ENCODE data around the gene SYT9.
"Not testable (repeated sequence)": the region's sequence is repeated elsewhere in the genome, so short reads cannot be mapped to it uniquely, and the experiment has no call there.

SYT9 gene

GRCh38 chr11:7511401-7511800 lies 259.7 kb downstream of the SYT9 start:
- no peak for DNase-seq

- DNase-seq = no peak
These were observed 261.0 kb downstream of the SYT9 start for GRCh38 chr11:7512525-7513233.

- DNase-seq = peak; percentile 79
These were observed 261.8 kb downstream of the SYT9 start, which contains the start of gene PPFIBP2 for GRCh38 chr11:7513234-7514098. Gene PPFIBP2 (plus strand): TSS chr11:7513999. CDS start chr11:7549476, 35,477 bp downstream.

- DNase-seq = no peak
These were observed 262.4 kb downstream of the SYT9 start for GRCh38 chr11:7514099-7514591.

GRCh38 chr11:7515447-7515886 lies 263.8 kb downstream of the SYT9 start:
- no peak for DNase-seq

- DNase-seq = no peak
These were observed 264.8 kb downstream of the SYT9 start for GRCh38 chr11:7516475-7516874.

- DNase-seq = not testable (repeated sequence)
These were observed 266.0 kb downstream of the SYT9 start for GRCh38 chr11:7517743-7518142.
